ENCODE measurements around the gene ABCD3. TPM values are rescaled to one million over a fixed set of nuclear protein-coding genes. Genes with fewer than 3 reads are reported as not detected.

Gene ABCD3
- total and polyA plus RNA-seq, 2 of the 8 experiments (the other 6 are each of a cell fraction or from before 2014, with no cell fraction given), result 6.6 to 29.4 TPM

DNA sequence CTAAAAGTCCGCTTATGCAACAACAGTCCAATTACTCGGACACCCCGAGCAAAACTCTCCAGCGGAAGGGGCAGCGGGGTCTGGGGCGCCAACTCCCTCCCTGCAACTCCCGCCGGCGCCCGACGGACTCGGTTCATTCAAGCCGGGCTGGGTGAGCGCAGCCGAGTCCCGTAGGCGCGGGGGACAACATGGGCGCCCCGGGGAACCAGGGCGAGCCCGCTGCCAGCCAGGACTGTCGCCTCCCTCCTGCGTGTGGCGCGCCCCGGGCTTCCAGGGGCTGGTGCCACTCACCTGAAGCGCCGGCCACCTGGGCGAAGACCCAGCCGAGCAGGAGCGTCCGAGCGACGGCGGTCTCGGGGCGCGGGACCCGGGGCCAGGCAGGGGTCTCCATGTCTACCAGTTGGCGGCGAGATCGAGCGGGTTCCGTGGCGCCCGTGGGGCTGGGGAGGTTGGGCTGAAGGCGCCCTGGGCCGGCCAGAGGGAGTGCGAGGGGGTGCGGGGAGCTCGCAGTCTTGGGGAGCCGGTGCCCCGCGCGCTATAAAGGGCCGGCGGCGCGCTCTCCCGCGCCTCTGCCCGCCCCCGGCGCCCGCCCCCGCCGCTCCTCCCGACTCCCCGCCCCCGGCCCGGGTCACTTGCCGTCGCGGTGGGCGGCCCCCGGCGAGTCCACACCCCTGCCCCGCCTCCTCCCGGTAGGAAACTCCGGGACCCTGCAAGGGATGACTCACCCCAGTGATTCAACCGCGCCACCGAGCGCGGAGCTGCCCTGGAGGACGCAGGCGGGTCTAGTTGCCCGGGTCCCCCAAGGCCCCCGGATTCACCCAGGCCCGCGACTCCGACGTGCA, 123.3 kb downstream of the ABCD3 start, which contains the start of gene F3:
TSS of gene F3 (minus strand) at position 514 of the 842 bp plus-strand sequence. CDS start at position 391, 123 bp downstream.
- H3K27me3 ChIP-seq (replicated peaks in 1 of 4; ENCODE audit: control insufficient read depth in 3 of 4, extremely low read depth in 1 of 4, insufficient read depth in 3 of 4, low read length in 3 of 4), result peaks cover 2 to 12% (median 7%) of the 10 kb centered on the region in 4 experiments; a peak in 6 of 7 replicates
- H3K27ac ChIP-seq (ENCODE audit: low read depth, low read length), result no peak within 1 kb of the TSS
- no peaks in the 10 kb centered on the region for H3K9me3 ChIP-seq (ENCODE audit: insufficient read depth in 2 of 2, low read depth in 1 of 2, low read length in 1 of 2)
- POLR2A ChIA-PET (ENCODE audit: partially characterized antibody), result interaction anchor here (0.6 to 4.3 kb wide), 5 partner anchors 9 to 279 kb away, joined by 3 to 24 read pairs (median 5); no protein-coding TSS in a partner anchor
- peak within 1 kb of the TSS; percentile 75 for H3K4ac ChIP-seq (replicated peaks; ENCODE audit: insufficient read length, low read depth, low read length)
- H3K18ac ChIP-seq (ENCODE audit: extremely low read depth, low read length), result peak within 1 kb of the TSS; percentile 75; the same call in 1 of the 2 replicates
- H2BK120ac ChIP-seq (replicated peaks; ENCODE audit: low read depth, low read length), result peak within 1 kb of the TSS; percentile 18
- peak within 1 kb of the TSS; percentile 74; the same call in 1 of the 2 replicates for H2BK15ac ChIP-seq (ENCODE audit: low read length)
- H4K8ac ChIP-seq (ENCODE audit: extremely low read depth, insufficient read depth, low read length), result peak within 1 kb of the TSS; percentile 64
- no peak within 1 kb of the TSS for H2BK20ac ChIP-seq (ENCODE audit: low read length)
- H3K23ac ChIP-seq (ENCODE audit: insufficient read length), result no peak within 1 kb of the TSS
- peak within 1 kb of the TSS; percentile 40 for H4K91ac ChIP-seq (replicated peaks; ENCODE audit: insufficient read length, low read length)
- H3K4me2 ChIP-seq (ENCODE audit: insufficient read depth in 1 of 2, low read depth in 2 of 2, low read length in 2 of 2), result peak within 1 kb of the TSS; percentile 93
- peak within 1 kb of the TSS; percentile 58 to 81 (median 65); a peak in 6 of 7 replicates for H3K9ac ChIP-seq (replicated peaks in 1 of 4; ENCODE audit: extremely low read depth in 1 of 4, low read depth in 3 of 4, low read length in 3 of 4)
- H2AFZ ChIP-seq (ENCODE audit: low read length), result peak within 1 kb of the TSS; percentile 73
- peaks cover 0 to 7% of the 10 kb centered on the region in 2 experiments; a peak in 1 of 4 replicates for H3K79me2 ChIP-seq (ENCODE audit: control insufficient read depth in 1 of 2, insufficient read depth in 2 of 2, low read length in 2 of 2)
- H3K79me1 ChIP-seq (ENCODE audit: low read depth, low read length), result no peaks in the 10 kb centered on the region; the same call in 1 of the 2 replicates
- H4K5ac ChIP-seq (ENCODE audit: insufficient read length, low read depth, low read length), result peak within 1 kb of the TSS; percentile 36
- H3K56ac ChIP-seq (replicated peaks; ENCODE audit: insufficient read length, low read depth, low read length), result peak within 1 kb of the TSS; percentile 47
- H3K36me3 ChIP-seq (ENCODE audit: control insufficient read depth in 2 of 4, insufficient read depth in 4 of 4, low read length in 3 of 4), result no peaks in the 10 kb centered on the region
- H2BK5ac ChIP-seq (ENCODE audit: low read depth, low read length), result peak within 1 kb of the TSS; percentile 62; the same call in 1 of the 2 replicates
- no peak within 1 kb of the TSS for H3K14ac ChIP-seq (ENCODE audit: insufficient read length)
- H3K4me3 ChIP-seq (ENCODE audit: extremely low read depth in 1 of 4, insufficient read depth in 2 of 4, low read depth in 3 of 4, low read length in 4 of 4), result peak within 1 kb of the TSS; percentile 62 to 82 (median 76)
- peak; percentile 50 to 88 for DNase-seq (ENCODE audit: low read depth in 1 of 2, low spot score in 2 of 2)
- peaks cover 10% of the 10 kb centered on the region for H3K23me2 ChIP-seq (ENCODE audit: low read depth, low read length)
- no peak for FAIRE-seq
- WGBS, 2 experiments (ENCODE audit: extremely low coverage in 1 of 2, insufficient coverage in 1 of 2, insufficient read length in 1 of 2, insufficient replicate concordance in 2 of 2, low coverage in 1 of 2, low lambda C conversion rate in 2 of 2, missing lambda C conversion rate in 1 of 2), result 4% methylated on average over 41 of the region's 94 CpGs; no CpG with 5 or more reads in 1 of the 2 experiments
- CTCF ChIA-PET (ENCODE audit: partially characterized antibody), result interaction anchor here (0.6 to 6.9 kb wide), 9 partner anchors 9 to 1236 kb away, joined by 3 to 46 read pairs (median 4); no protein-coding TSS in a partner anchor
- H4K20me1 ChIP-seq (replicated peaks in 1 of 2; ENCODE audit: control insufficient read depth in 1 of 2, insufficient read depth in 2 of 2, low read length in 2 of 2), result peaks cover 0 to 9% of the 10 kb centered on the region in 2 experiments
- H2BK12ac ChIP-seq (ENCODE audit: low read depth, low read length), result no peak within 1 kb of the TSS; the same call in 1 of the 2 replicates
- no peak within 1 kb of the TSS for H2AK5ac ChIP-seq (ENCODE audit: low read depth, low read length)
- H3K4me1 ChIP-seq (replicated peaks in 1 of 4; ENCODE audit: control insufficient read depth in 3 of 4, insufficient read depth in 4 of 4, low read length in 3 of 4), result peaks cover 2 to 6% (median 3%) of the 10 kb centered on the region in 4 experiments; a peak in 6 of 7 replicates
- TF ChIP-seq POLR2AphosphoS5 (IDR thresholded peaks at IDR 0.05; ENCODE audit: low read depth, low read length) (peak; percentile 28; the same call in 1 of the 2 replicates), JUN (IDR thresholded peaks at IDR 0.05; ENCODE audit: low read depth, low read length) (peak; percentile 70; the same call in 1 of the 2 replicates), SRF (IDR thresholded peaks at IDR 0.05; ENCODE audit: low read depth, low read length) (no peak), SUZ12 (IDR thresholded peaks at IDR 0.05; ENCODE audit: low read length) (peak; percentile 45; the same call in 1 of the 2 replicates), TBP (IDR thresholded peaks at IDR 0.05; ENCODE audit: low read depth, low read length) (peak; percentile 65), CREB1 (IDR thresholded peaks at IDR 0.05) (no peak; the same call in 1 of the 2 replicates), RBBP5 (IDR thresholded peaks at IDR 0.05; ENCODE audit: borderline replicate concordance, low read depth, low read length) (peak; percentile 97)
- TF ChIP-seq, protein P1, sequence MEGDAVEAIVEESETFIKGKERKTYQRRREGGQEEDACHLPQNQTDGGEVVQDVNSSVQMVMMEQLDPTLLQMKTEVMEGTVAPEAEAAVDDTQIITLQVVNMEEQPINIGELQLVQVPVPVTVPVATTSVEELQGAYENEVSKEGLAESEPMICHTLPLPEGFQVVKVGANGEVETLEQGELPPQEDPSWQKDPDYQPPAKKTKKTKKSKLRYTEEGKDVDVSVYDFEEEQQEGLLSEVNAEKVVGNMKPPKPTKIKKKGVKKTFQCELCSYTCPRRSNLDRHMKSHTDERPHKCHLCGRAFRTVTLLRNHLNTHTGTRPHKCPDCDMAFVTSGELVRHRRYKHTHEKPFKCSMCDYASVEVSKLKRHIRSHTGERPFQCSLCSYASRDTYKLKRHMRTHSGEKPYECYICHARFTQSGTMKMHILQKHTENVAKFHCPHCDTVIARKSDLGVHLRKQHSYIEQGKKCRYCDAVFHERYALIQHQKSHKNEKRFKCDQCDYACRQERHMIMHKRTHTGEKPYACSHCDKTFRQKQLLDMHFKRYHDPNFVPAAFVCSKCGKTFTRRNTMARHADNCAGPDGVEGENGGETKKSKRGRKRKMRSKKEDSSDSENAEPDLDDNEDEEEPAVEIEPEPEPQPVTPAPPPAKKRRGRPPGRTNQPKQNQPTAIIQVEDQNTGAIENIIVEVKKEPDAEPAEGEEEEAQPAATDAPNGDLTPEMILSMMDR (IDR thresholded peaks at IDR 0.05; ENCODE audit: control extremely low read depth in 1 of 3, insufficient read depth in 1 of 3, low read depth in 1 of 3, low read length in 3 of 3), result peak in 1 of 3 experiments; percentile 25; a peak in 1 of 4 replicates
